K562 (cell line): ENCODE results near the gene XRCC5. TPM values are rescaled to one million over a fixed set of nuclear protein-coding genes. Genes with fewer than 3 reads are reported as not detected.

Experiments used
- BDP1 ChIP-seq: IDR thresholded peaks from 3 replicates; pipeline ENCODE4 v1.6.1; 2011; ENCODE audit not compliant: insufficient read length, insufficient read depth
- CCAR2 ChIP-seq: fragments of 200-400 bp; formaldehyde crosslinking; IDR thresholded peaks from 2 replicates; pipeline ENCODE4 v1.6.1; 2017; ENCODE audit warnings: mild to moderate bottlenecking, low read depth, low read length
- CHD2 ChIP-seq: IDR thresholded peaks from 2 replicates; pipeline ENCODE4 v1.6.1; 2011; ENCODE audit warnings: low read depth, low read length
- FIP1L1 ChIP-seq: fragments of 200-400 bp; formaldehyde crosslinking; IDR thresholded peaks from 2 replicates; pipeline ENCODE4 v1.6.1; 2018; ENCODE audit warnings: mild to moderate bottlenecking, low read depth, low read length; ENCODE audit not compliant: poor library complexity, severe bottlenecking
- HDAC1 ChIP-seq, 2 experiments: fragments of 450-650 bp; IDR thresholded peaks; 2 replicates each; pipeline ENCODE4 v1.6.1; 2016 to 2017; ENCODE audit warnings: inconsistent platforms in 1 of 2, mild to moderate bottlenecking in 1 of 2, moderate library complexity in 1 of 2
- HLTF ChIP-seq: fragments of 450-650 bp; IDR thresholded peaks from 2 replicates; pipeline ENCODE4 v1.6.1; 2016
- NRF1 ChIP-seq, 2 experiments: fragments of 450-650 bp; IDR thresholded peaks in 1 of 2; conservative IDR thresholded peaks in 1 of 2; 2 replicates each; pipeline ENCODE4 v1.6.1; 2014; ENCODE audit warnings: mild to moderate bottlenecking in 2 of 2
- ZBTB1 ChIP-seq: sonication (generic); formaldehyde crosslinking; IDR thresholded peaks from 2 replicates; pipeline ENCODE4 v1.8.1; 2023; ENCODE audit warnings: missing genetic modification reagents, low read depth, mild to moderate bottlenecking, borderline replicate concordance
- ZC3H8 ChIP-seq: fragments of 450-650 bp; IDR thresholded peaks from 2 replicates; pipeline ENCODE4 v1.6.1; 2017
- ZNF239 ChIP-seq: fragments of 250-450 bp; sonication (Bioruptor Pico); IDR thresholded peaks from 2 replicates; pipeline ENCODE4 v1.4.0; 2020; ENCODE audit warnings: mild to moderate bottlenecking
- polyA plus RNA-seq, 8 experiments: library from polyadenylated mRNA; depleted of rRNA in 4 of 8; stranded (reverse) in 5 of 8; unstranded in 3 of 8; fragments of >200 nt; fragmentation: Nextera tagmentation in 2 of 8; fragmentation: Illumina TruSeq in 1 of 8; extraction: Ambion mirVana in 2 of 8; extraction: Trizol in 1 of 8; gene quantifications; 2 replicates each; pipeline versions ENCODE4 v1.2.1 to v1.2.3, GENCODE V29; 2011 to 2014; ENCODE audit warnings: inconsistent platforms in 1 of 8, missing spikeins in 1 of 8
- total RNA-seq, 7 experiments: library from RNA; depleted of rRNA in 6 of 7; stranded (reverse); fragments of >200 nt in 6 of 7; fragmentation: Illumina TruSeq in 2 of 7; extraction: Trizol in 2 of 7; gene quantifications; 2 replicates each; pipeline versions ENCODE4 v1.2.1 to v1.2.3, GENCODE V29; 2011 to 2021; ENCODE audit warnings: low replicate concordance in 1 of 7
- TF ChIP-seq, protein P1 (sequence below), 2 experiments: fragments of 150-350 bp in 1 of 2; IDR thresholded peaks; 2 replicates each; pipeline ENCODE4 v1.6.1; 2012 to 2016; ENCODE audit warnings: low read depth in 2 of 2, low read length in 2 of 2, mild to moderate bottlenecking in 1 of 2, moderate library complexity in 1 of 2

Gene XRCC5
- total and polyA plus RNA-seq, 9 of the 15 experiments (the other 6 are each of a cell fraction or from before 2014, with no cell fraction given): 168 to 551 (median 297) TPM

DNA sequence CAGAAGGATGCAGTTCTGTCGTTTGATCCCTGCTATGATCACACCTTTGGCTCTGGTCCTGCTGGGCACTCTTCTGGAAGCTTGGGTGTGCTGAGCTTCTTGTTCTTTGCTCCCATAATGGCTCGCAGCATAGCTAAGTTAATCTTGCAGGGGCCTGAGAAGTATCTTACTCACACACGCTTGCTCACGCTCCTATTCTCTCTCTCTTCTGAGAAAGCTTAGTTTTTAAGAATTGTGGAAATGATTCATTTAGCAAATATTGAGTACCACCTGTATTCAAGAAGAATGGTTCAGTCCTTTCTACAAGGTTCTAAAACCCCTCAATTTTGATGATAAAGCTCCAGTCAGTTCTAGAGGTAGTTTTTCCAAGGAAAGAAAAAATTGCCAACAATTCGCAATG, 40.6 kb downstream of the XRCC5 start (continued):
- TF ChIP-seq CCAR2 (no peak), ZBTB1 (CRISPR knock-in tag) (no peak), ZC3H8 (no peak), NRF1 (conservative IDR thresholded peaks at IDR 0.05 in 1 of 2, IDR thresholded peaks at IDR 0.05 in 1 of 2) (no peak), HDAC1 (IDR thresholded peaks at IDR 0.05) (no peak), ZNF239 (CRISPR knock-in tag) (no peak), FIP1L1 (no peak), BDP1 (no peak), CHD2 (no peak), HLTF (no peak)
- TF ChIP-seq, protein P1, sequence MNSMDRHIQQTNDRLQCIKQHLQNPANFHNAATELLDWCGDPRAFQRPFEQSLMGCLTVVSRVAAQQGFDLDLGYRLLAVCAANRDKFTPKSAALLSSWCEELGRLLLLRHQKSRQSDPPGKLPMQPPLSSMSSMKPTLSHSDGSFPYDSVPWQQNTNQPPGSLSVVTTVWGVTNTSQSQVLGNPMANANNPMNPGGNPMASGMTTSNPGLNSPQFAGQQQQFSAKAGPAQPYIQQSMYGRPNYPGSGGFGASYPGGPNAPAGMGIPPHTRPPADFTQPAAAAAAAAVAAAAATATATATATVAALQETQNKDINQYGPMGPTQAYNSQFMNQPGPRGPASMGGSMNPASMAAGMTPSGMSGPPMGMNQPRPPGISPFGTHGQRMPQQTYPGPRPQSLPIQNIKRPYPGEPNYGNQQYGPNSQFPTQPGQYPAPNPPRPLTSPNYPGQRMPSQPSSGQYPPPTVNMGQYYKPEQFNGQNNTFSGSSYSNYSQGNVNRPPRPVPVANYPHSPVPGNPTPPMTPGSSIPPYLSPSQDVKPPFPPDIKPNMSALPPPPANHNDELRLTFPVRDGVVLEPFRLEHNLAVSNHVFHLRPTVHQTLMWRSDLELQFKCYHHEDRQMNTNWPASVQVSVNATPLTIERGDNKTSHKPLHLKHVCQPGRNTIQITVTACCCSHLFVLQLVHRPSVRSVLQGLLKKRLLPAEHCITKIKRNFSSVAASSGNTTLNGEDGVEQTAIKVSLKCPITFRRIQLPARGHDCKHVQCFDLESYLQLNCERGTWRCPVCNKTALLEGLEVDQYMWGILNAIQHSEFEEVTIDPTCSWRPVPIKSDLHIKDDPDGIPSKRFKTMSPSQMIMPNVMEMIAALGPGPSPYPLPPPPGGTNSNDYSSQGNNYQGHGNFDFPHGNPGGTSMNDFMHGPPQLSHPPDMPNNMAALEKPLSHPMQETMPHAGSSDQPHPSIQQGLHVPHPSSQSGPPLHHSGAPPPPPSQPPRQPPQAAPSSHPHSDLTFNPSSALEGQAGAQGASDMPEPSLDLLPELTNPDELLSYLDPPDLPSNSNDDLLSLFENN (IDR thresholded peaks at IDR 0.05; ENCODE audit: low read depth in 2 of 2, low read length in 2 of 2): no peak
